Activated naive CD4-positive, alpha-beta T cell treated with anti-CD3 and anti-CD28 coated beads, Interleukin-2, amount 50 U/mL, for 72 hours (primary cell): ENCODE measurements around the gene SLTM. TPM values are rescaled to one million over a fixed set of nuclear protein-coding genes. Genes with fewer than 3 reads are reported as not detected.
A peak's percentile ranks its signal among the peaks of the same experiment; 100 is the strongest.
"Not testable (repeated sequence)": the region's sequence is repeated elsewhere in the genome, so short reads cannot be mapped to it uniquely, and the experiment has no call there.

Experiments used
- ATAC-seq, 2 donors: fragments of 150-1000 bp; cut with Tn5 transposase; 2 replicates each; pipeline ENCODE4 v1.10.0; 2021; ENCODE audit warnings: mild to moderate bottlenecking in 2 of 2, moderate library complexity in 2 of 2
- DNase-seq, 2 donors: peaks; one replicate each; pipeline ENCODE4 v3.0.0; 2021 to 2022; ENCODE audit warnings: low spot score in 2 of 2
- H3K27ac Mint-ChIP-seq, 2 donors: one replicate each; pipeline ENCODE4 v1.8.0; 2022; ENCODE audit warnings: mild to moderate bottlenecking in 2 of 2, mixed read lengths in 2 of 2
- H3K36me3 Mint-ChIP-seq, 2 donors: one replicate each; pipeline ENCODE4 v1.8.0; 2022; ENCODE audit warnings: mixed read lengths in 2 of 2
- H3K9me3 Mint-ChIP-seq, 2 donors: one replicate each; pipeline ENCODE4 v1.8.0; 2022; ENCODE audit warnings: mixed read lengths in 2 of 2
- total RNA-seq, 2 donors: library from RNA; stranded (reverse); gene quantifications; one replicate each; pipeline ENCODE4 v1.2.3, GENCODE V29; 2022

Gene SLTM
- total RNA-seq, 2 donors from 2014 or later, result 74.2 to 90.1 TPM

- H3K27ac Mint-ChIP-seq, result peak overlapping the region; percentile 53 to 77
- peaks cover 17 to 21% of the 10 kb centered on the region in 2 donors for H3K36me3 Mint-ChIP-seq
- DNase-seq (no peak), ATAC-seq (no peak)
- H3K9me3 Mint-ChIP-seq, result no peaks in the 10 kb centered on the region
Observed at GRCh38 chr15:58908550-58909309, 24.7 kb downstream of the SLTM start.

- DNase-seq (no peak), ATAC-seq (no peak)
- peaks cover 0 to 13% of the 10 kb centered on the region in 2 donors for H3K36me3 Mint-ChIP-seq
- H3K9me3 Mint-ChIP-seq, result no peaks in the 10 kb centered on the region
- H3K27ac Mint-ChIP-seq, result no peak overlapping the region
Observed at GRCh38 chr15:58900631-58901030, 32.8 kb downstream of the SLTM start.

GRCh38 chr15:58898150-58898680, 35.3 kb downstream of the SLTM start:
- Mint-ChIP-seq H3K9me3 (no peaks in the 10 kb centered on the region), H3K27ac (no peak overlapping the region), H3K36me3 (peaks cover 0 to 22% of the 10 kb centered on the region in 2 donors)
- peak in 1 of 2 donors; percentile 52 for ATAC-seq
- no peak for DNase-seq

- ATAC-seq, result no peak
- peak overlapping the region; percentile 23 to 78 for H3K27ac Mint-ChIP-seq
- H3K9me3 Mint-ChIP-seq, result no peaks in the 10 kb centered on the region
- H3K36me3 Mint-ChIP-seq, result peaks cover 30 to 49% of the 10 kb centered on the region in 2 donors
- no peak for DNase-seq
Observed at GRCh38 chr15:58889363-58889762, 44.1 kb downstream of the SLTM start.

- ATAC-seq (no peak), DNase-seq (no peak)
- Mint-ChIP-seq H3K36me3 (peaks cover 30 to 51% of the 10 kb centered on the region in 2 donors), H3K27ac (peak overlapping the region; percentile 10 to 46), H3K9me3 (no peaks in the 10 kb centered on the region)
Observed at GRCh38 chr15:58886921-58887320, 46.6 kb downstream of the SLTM start.

- DNase-seq, H3K27ac Mint-ChIP-seq, H3K9me3 Mint-ChIP-seq, ATAC-seq: not testable (repeated sequence)
- H3K36me3 Mint-ChIP-seq, result peaks cover 48 to 76% of the 10 kb centered on the region in 2 donors
Observed at GRCh38 chr15:58883926-58884325, 49.6 kb downstream of the SLTM start.

GRCh38 chr15:58882243-58882642, 51.2 kb downstream of the SLTM start:
- DNase-seq (no peak), ATAC-seq (no peak)
- no peak overlapping the region for H3K27ac Mint-ChIP-seq
- H3K9me3 Mint-ChIP-seq, result no peaks in the 10 kb centered on the region
- peaks cover 45 to 78% of the 10 kb centered on the region in 2 donors for H3K36me3 Mint-ChIP-seq

- ATAC-seq (no peak), DNase-seq (no peak)
- peak overlapping the region in 1 of 2 donors; percentile 46 for H3K27ac Mint-ChIP-seq
- peaks cover 42 to 70% of the 10 kb centered on the region in 2 donors for H3K36me3 Mint-ChIP-seq
- no peaks in the 10 kb centered on the region for H3K9me3 Mint-ChIP-seq
Observed at GRCh38 chr15:58880320-58880719, 53.2 kb downstream of the SLTM start.

- DNase-seq (no peak), ATAC-seq (no peak)
- H3K36me3 Mint-ChIP-seq, result peaks cover 34 to 55% of the 10 kb centered on the region in 2 donors
- no peaks in the 10 kb centered on the region for H3K9me3 Mint-ChIP-seq
- no peak overlapping the region for H3K27ac Mint-ChIP-seq
Observed at GRCh38 chr15:58877999-58878825, 55.3 kb downstream of the SLTM start.

- DNase-seq, result no peak
- no peak for ATAC-seq
- Mint-ChIP-seq H3K9me3 (no peaks in the 10 kb centered on the region), H3K36me3 (peaks cover 30 to 43% of the 10 kb centered on the region in 2 donors), H3K27ac (no peak overlapping the region)
Observed at GRCh38 chr15:58876306-58877106, 57.0 kb downstream of the SLTM start.

GRCh38 chr15:58875343-58875742, 58.1 kb downstream of the SLTM start:
- DNase-seq, result no peak
- Mint-ChIP-seq H3K36me3 (peaks cover 26 to 33% of the 10 kb centered on the region in 2 donors), H3K27ac (no peak overlapping the region), H3K9me3 (no peaks in the 10 kb centered on the region)
- no peak for ATAC-seq

GRCh38 chr15:58873267-58873666, 60.2 kb downstream of the SLTM start:
- DNase-seq (no peak), ATAC-seq (peak in 1 of 2 donors; percentile 29)
- no peaks in the 10 kb centered on the region for H3K9me3 Mint-ChIP-seq
- H3K36me3 Mint-ChIP-seq, result peaks cover 9 to 15% of the 10 kb centered on the region in 2 donors
- no peak overlapping the region for H3K27ac Mint-ChIP-seq

- Mint-ChIP-seq H3K27ac (no peak overlapping the region), H3K36me3 (no peaks in the 10 kb centered on the region), H3K9me3 (no peaks in the 10 kb centered on the region)
- ATAC-seq (no peak), DNase-seq (no peak)
Observed at GRCh38 chr15:58870451-58870850, 63.0 kb downstream of the SLTM start.

- Mint-ChIP-seq H3K9me3 (no peaks in the 10 kb centered on the region), H3K27ac (no peak overlapping the region), H3K36me3 (no peaks in the 10 kb centered on the region)
- DNase-seq, result no peak
- ATAC-seq, result no peak
Observed at GRCh38 chr15:58867926-58868325, 65.6 kb downstream of the SLTM start.

- Mint-ChIP-seq H3K27ac (no peak overlapping the region), H3K9me3 (no peaks in the 10 kb centered on the region), H3K36me3 (no peaks in the 10 kb centered on the region)
- DNase-seq (no peak), ATAC-seq (no peak)
Observed at GRCh38 chr15:58865425-58865880, 68.0 kb downstream of the SLTM start.

- no peak overlapping the region for H3K27ac Mint-ChIP-seq
- no peaks in the 10 kb centered on the region for H3K36me3 Mint-ChIP-seq
- ATAC-seq (peak; percentile 26 to 28), DNase-seq (peak in 1 of 2 donors; percentile 18)
- no peaks in the 10 kb centered on the region for H3K9me3 Mint-ChIP-seq
Observed at GRCh38 chr15:58864602-58865424, 68.7 kb downstream of the SLTM start.
